ENCODE data around the gene SPATA3. TPM values are rescaled to one million over a fixed set of nuclear protein-coding genes. Genes with fewer than 3 reads are reported as not detected.
"Not testable (repeated sequence)": the region's sequence is repeated elsewhere in the genome, so short reads cannot be mapped to it uniquely, and the experiment has no call there.

SPATA3 gene
- total RNA-seq, 2 experiments from 2014 or later, result not detected

DNA sequence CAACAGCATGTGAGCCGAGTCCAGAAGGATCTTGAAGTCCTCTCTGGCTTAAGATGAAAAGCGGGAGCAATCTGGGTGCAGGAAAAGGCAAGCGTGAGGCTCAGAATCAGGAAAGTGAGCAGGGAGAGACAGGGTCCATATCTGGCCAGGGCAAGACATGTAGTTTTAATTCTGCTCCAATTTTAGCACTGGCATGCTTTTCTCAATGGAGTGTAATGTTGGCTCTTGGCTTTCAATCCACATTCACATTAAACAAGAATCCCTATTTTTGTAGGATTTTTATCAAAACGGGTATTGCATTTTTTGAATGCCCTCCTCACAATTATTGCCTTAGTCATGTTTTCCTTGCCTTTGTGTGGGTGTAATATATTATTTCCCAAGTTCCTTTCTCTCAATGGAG lies 6.0 kb downstream of the SPATA3 start:
- no peak for DNase-seq
- H3K4me1 Mint-ChIP-seq (ENCODE audit: low read depth), result no peaks in the 10 kb centered on the region
- Histone ChIP-seq H3K9me3 (ENCODE audit: control insufficient read depth in 1 of 2, insufficient read depth in 1 of 2, low read length in 2 of 2) (peaks cover 3 to 6% of the 10 kb centered on the region in 2 experiments), H3K36me3 (ENCODE audit: insufficient read depth, low read length) (no peaks in the 10 kb centered on the region), H3K4me1 (ENCODE audit: insufficient read depth, low read length) (no peaks in the 10 kb centered on the region), H3K4me3 (ENCODE audit: low read length) (no peak overlapping the region), H3K27ac (ENCODE audit: low read depth in 1 of 2, low read length in 2 of 2) (no peak overlapping the region), H3K27me3 (ENCODE audit: control insufficient read depth in 1 of 2, insufficient read depth in 2 of 2, low read length in 2 of 2) (peaks cover 6 to 26% of the 10 kb centered on the region in 2 experiments)
- CTCF ChIA-PET, result no interaction called here
- no peak overlapping the region for H3K4me3 Mint-ChIP-seq
- intact Hi-C loops (cut with DNase I, micrococcal nuclease), result no loop called here
- POLR2A ChIA-PET, result no interaction called here
- peaks cover 53% of the 10 kb centered on the region for H3K27me3 Mint-ChIP-seq
- no peak for ATAC-seq (ENCODE audit: poor library complexity)
- H3K9me3 Mint-ChIP-seq, result peaks cover 6% of the 10 kb centered on the region
- H3K27ac Mint-ChIP-seq, result no peak overlapping the region
- H3K36me3 Mint-ChIP-seq (ENCODE audit: low read depth), result no peaks in the 10 kb centered on the region
- TF ChIP-seq, protein P1, sequence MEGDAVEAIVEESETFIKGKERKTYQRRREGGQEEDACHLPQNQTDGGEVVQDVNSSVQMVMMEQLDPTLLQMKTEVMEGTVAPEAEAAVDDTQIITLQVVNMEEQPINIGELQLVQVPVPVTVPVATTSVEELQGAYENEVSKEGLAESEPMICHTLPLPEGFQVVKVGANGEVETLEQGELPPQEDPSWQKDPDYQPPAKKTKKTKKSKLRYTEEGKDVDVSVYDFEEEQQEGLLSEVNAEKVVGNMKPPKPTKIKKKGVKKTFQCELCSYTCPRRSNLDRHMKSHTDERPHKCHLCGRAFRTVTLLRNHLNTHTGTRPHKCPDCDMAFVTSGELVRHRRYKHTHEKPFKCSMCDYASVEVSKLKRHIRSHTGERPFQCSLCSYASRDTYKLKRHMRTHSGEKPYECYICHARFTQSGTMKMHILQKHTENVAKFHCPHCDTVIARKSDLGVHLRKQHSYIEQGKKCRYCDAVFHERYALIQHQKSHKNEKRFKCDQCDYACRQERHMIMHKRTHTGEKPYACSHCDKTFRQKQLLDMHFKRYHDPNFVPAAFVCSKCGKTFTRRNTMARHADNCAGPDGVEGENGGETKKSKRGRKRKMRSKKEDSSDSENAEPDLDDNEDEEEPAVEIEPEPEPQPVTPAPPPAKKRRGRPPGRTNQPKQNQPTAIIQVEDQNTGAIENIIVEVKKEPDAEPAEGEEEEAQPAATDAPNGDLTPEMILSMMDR (IDR thresholded peaks at IDR 0.05), result no peak

DNA sequence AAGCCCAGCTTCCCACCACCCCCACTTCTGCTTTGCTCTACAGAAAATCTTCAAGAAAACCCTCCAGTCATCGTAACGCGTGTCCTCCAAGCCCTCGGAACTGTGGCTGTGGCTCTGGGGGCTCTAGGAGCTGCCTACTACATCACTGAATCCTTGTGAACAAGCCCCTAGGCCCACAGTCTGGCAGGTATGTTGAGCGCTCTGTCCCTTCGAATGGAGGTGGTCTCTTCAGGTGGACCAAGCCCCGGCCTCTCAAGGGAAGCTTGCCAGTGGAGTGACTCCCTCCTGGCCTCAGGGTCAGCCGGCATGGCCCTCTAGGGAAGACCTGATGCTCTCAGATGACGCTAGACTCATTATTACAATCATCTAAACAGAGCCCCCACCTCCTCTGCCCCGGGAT lies 6.7 kb downstream of the SPATA3 start:
- H3K27ac ChIP-seq (ENCODE audit: low read depth in 1 of 2, low read length in 2 of 2), result no peak overlapping the region
- POLR2A ChIA-PET, result interaction anchor here (0.6 kb wide), 1 partner anchor 1247 kb away, joined by 3 read pairs; no protein-coding TSS in a partner anchor
- DNase-seq (no peak), ATAC-seq (ENCODE audit: poor library complexity) (no peak)
- peaks cover 6 to 26% of the 10 kb centered on the region in 2 experiments for H3K27me3 ChIP-seq (ENCODE audit: control insufficient read depth in 1 of 2, insufficient read depth in 2 of 2, low read length in 2 of 2)
- H3K4me1 ChIP-seq (ENCODE audit: insufficient read depth, low read length), result no peaks in the 10 kb centered on the region
- Mint-ChIP-seq H3K36me3 (ENCODE audit: low read depth) (no peaks in the 10 kb centered on the region), H3K27me3 (peaks cover 49% of the 10 kb centered on the region), H3K9me3 (peaks cover 5% of the 10 kb centered on the region), H3K4me3 (no peak overlapping the region), H3K27ac (no peak overlapping the region), H3K4me1 (ENCODE audit: low read depth) (no peaks in the 10 kb centered on the region)
- intact Hi-C loops (cut with DNase I, micrococcal nuclease), result no loop called here
- CTCF ChIA-PET, result no interaction called here
- no peak overlapping the region for H3K4me3 ChIP-seq (ENCODE audit: low read length)
- H3K9me3 ChIP-seq (ENCODE audit: control insufficient read depth in 1 of 2, insufficient read depth in 1 of 2, low read length in 2 of 2), result peaks cover 0 to 6% of the 10 kb centered on the region in 2 experiments
- H3K36me3 ChIP-seq (ENCODE audit: insufficient read depth, low read length), result no peaks in the 10 kb centered on the region
- TF ChIP-seq, protein P1 (IDR thresholded peaks at IDR 0.05), result no peak

DNA sequence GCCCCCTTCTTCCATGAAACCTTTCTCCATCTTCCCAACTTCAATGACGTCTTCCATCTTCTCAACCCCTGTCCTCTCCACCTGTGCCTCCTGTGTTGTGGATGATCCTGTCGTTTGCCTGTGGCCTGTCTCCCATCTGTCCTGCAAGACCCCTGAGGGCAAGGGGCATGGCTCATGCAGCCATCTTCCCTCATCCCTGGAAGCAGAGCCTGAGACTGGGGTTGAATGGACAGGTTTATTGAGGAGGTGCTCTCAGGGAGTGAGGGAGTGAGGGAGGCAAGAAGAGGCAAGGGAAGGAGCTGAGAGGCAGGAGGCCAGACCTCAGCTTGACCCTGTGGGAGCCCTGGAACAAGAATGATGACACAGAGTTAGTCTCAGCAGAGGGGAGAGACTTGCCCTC lies 7.3 kb downstream of the SPATA3 start:
- DNase-seq (no peak), ATAC-seq (ENCODE audit: poor library complexity) (no peak)
- POLR2A ChIA-PET, result interaction anchor here (0.6 kb wide), 1 partner anchor 1247 kb away, joined by 3 read pairs; no protein-coding TSS in a partner anchor
- Mint-ChIP-seq H3K27me3 (peaks cover 49% of the 10 kb centered on the region), H3K4me3 (no peak overlapping the region), H3K9me3 (peaks cover 5% of the 10 kb centered on the region), H3K36me3 (ENCODE audit: low read depth) (no peaks in the 10 kb centered on the region), H3K27ac (no peak overlapping the region), H3K4me1 (ENCODE audit: low read depth) (no peaks in the 10 kb centered on the region)
- Histone ChIP-seq H3K4me3 (ENCODE audit: low read length) (no peak overlapping the region), H3K36me3 (ENCODE audit: insufficient read depth, low read length) (no peaks in the 10 kb centered on the region), H3K27ac (ENCODE audit: low read depth in 1 of 2, low read length in 2 of 2) (no peak overlapping the region), H3K4me1 (ENCODE audit: insufficient read depth, low read length) (no peaks in the 10 kb centered on the region), H3K9me3 (ENCODE audit: control insufficient read depth in 1 of 2, insufficient read depth in 1 of 2, low read length in 2 of 2) (peaks cover 0 to 6% of the 10 kb centered on the region in 2 experiments), H3K27me3 (ENCODE audit: control insufficient read depth in 1 of 2, insufficient read depth in 2 of 2, low read length in 2 of 2) (peaks cover 6 to 26% of the 10 kb centered on the region in 2 experiments)
- TF ChIP-seq, protein P1 (IDR thresholded peaks at IDR 0.05), result no peak
- CTCF ChIA-PET, result no interaction called here
- intact Hi-C loops (cut with DNase I, micrococcal nuclease), result no loop called here

DNA sequence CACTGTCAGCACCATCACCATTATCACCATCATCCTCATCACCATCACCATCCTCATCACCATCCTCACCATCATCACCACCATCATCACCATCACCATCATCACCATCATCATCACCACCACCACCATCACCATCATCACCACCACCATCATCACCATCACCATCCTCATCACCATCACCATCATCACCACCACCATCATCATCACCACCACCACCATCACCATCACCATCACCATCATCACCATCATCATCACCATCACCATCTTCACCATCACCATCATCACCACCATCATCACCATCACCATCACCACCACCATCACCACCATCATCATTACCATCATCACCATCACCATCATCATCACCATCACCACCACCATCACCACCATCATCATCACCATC lies 9.0 kb downstream of the SPATA3 start:
- intact Hi-C loops (cut with DNase I, micrococcal nuclease); ATAC-seq (ENCODE audit: poor library complexity); H3K27ac Mint-ChIP-seq; H3K9me3 Mint-ChIP-seq; H3K4me3 ChIP-seq (ENCODE audit: low read length); DNase-seq; H3K9me3 ChIP-seq (ENCODE audit: control insufficient read depth in 1 of 2, insufficient read depth in 1 of 2, low read length in 2 of 2); H3K36me3 ChIP-seq (ENCODE audit: insufficient read depth, low read length); CTCF ChIA-PET; H3K4me3 Mint-ChIP-seq; H3K27ac ChIP-seq (ENCODE audit: low read depth in 1 of 2, low read length in 2 of 2); H3K36me3 Mint-ChIP-seq (ENCODE audit: low read depth); H3K4me1 ChIP-seq (ENCODE audit: insufficient read depth, low read length); H3K4me1 Mint-ChIP-seq (ENCODE audit: low read depth): not testable (repeated sequence)
- H3K27me3 Mint-ChIP-seq, result peaks cover 33% of the 10 kb centered on the region
- POLR2A ChIA-PET, result interaction anchor here (0.6 kb wide), 1 partner anchor 123 kb away, joined by 5 read pairs; no protein-coding TSS in a partner anchor
- peaks cover 6 to 17% of the 10 kb centered on the region in 2 experiments for H3K27me3 ChIP-seq (ENCODE audit: control insufficient read depth in 1 of 2, insufficient read depth in 2 of 2, low read length in 2 of 2)
